IMR-90 (cell line): ENCODE measurements around the gene TUBA1A. TPM values are rescaled to one million over a fixed set of nuclear protein-coding genes. Genes with fewer than 3 reads are reported as not detected.

Source experiments
- ATAC-seq: fragments of 200-7000 bp; cut with Tn5 transposase; 2 replicates; pipeline ENCODE4 v1.9.1; 2020; ENCODE audit warnings: low read depth, mild to moderate bottlenecking, moderate library complexity
- BruUV-seq: library from RNA; stranded (reverse); fragments of 400-500 nt; replicated peaks from 2 replicates; lab custom pipeline; 2021; lab: Mats Ljungman, UMichigan
- CTCF ChIA-PET: fragments of 300-600 bp; formaldehyde crosslinking; extraction: SDS; loops from one replicate; lab custom pipeline; 2021; ENCODE audit warnings: antibody characterized with exemption; lab: Yijun Ruan, JAX
- POLR2A ChIA-PET: fragments of 300-600 bp; sonication (Branson Sonifier 250); formaldehyde crosslinking; loops from one replicate; lab custom pipeline; 2022; ENCODE audit warnings: antibody characterized with exemption; ENCODE audit not compliant: unreplicated experiment; lab: Charles Lee
- DNase-seq: peaks from one replicate; pipeline ENCODE4 v3.0.0; 2013
- H2AFZ ChIP-seq: replicated peaks from 2 replicates; pipeline ENCODE3; 2013; ENCODE audit warnings: low read length, mild to moderate bottlenecking; ENCODE audit not compliant: poor library complexity
- H2AK5ac ChIP-seq: 2 replicates; pipeline ENCODE4 v1.6.1; 2013; ENCODE audit warnings: low read depth, low read length, inconsistent platforms
- H2AK9ac ChIP-seq: replicated peaks from 2 replicates; pipeline ENCODE3; 2013; ENCODE audit warnings: mild to moderate bottlenecking, low read depth, low read length, moderate library complexity; ENCODE audit not compliant: poor library complexity
- H2BK120ac ChIP-seq: 2 replicates; pipeline ENCODE4 v1.6.1; 2013; ENCODE audit warnings: low read depth, low read length, inconsistent platforms
- H2BK15ac ChIP-seq: 3 replicates; pipeline ENCODE4 v1.6.1; 2013; ENCODE audit warnings: low read depth, low read length, inconsistent platforms
- H2BK20ac ChIP-seq: 2 replicates; pipeline ENCODE4 v1.6.1; 2013; ENCODE audit warnings: low read depth, mild to moderate bottlenecking, inconsistent platforms, low read length, moderate library complexity
- H2BK5ac ChIP-seq: 2 replicates; pipeline ENCODE4 v1.6.1; 2013; ENCODE audit warnings: mild to moderate bottlenecking, low read depth, low read length, inconsistent platforms; ENCODE audit not compliant: poor library complexity, severe bottlenecking
- H3K14ac ChIP-seq: replicated peaks from 2 replicates; pipeline ENCODE4 v1.6.1; 2013; ENCODE audit warnings: low read depth, low read length, inconsistent platforms
- H3K18ac ChIP-seq: 2 replicates; pipeline ENCODE4 v1.6.1; 2013; ENCODE audit warnings: low read depth, low read length, control low read depth
- H3K23ac ChIP-seq: 2 replicates; pipeline ENCODE4 v1.6.1; 2013; ENCODE audit warnings: low read depth, low read length, inconsistent platforms
- H3K27ac ChIP-seq: 2 replicates; pipeline ENCODE4 v1.5.1; 2013; ENCODE audit warnings: mild to moderate bottlenecking, control low read depth, low read length; ENCODE audit not compliant: insufficient read depth
- H3K27me3 ChIP-seq: 2 replicates; pipeline ENCODE4 v1.6.1; 2013; ENCODE audit warnings: low read length; ENCODE audit not compliant: control insufficient read depth, insufficient read depth
- H3K36me3 ChIP-seq: 2 replicates; pipeline ENCODE4 v1.6.1; 2013; ENCODE audit warnings: low read length, mixed read lengths; ENCODE audit not compliant: control insufficient read depth, insufficient read depth
- H3K4ac ChIP-seq: 2 replicates; pipeline ENCODE4 v1.6.1; 2013; ENCODE audit warnings: low read depth, low read length, inconsistent platforms
- H3K4me1 ChIP-seq: 2 replicates; pipeline ENCODE4 v1.6.1; 2013; ENCODE audit warnings: low read length, mixed read lengths; ENCODE audit not compliant: control insufficient read depth, insufficient read depth
- H3K4me2 ChIP-seq: 2 replicates; pipeline ENCODE4 v1.6.1; 2013; ENCODE audit warnings: low read depth, mild to moderate bottlenecking, control low read depth, low read length, moderate library complexity
- H3K4me3 ChIP-seq: 2 replicates; pipeline ENCODE4 v1.5.1; 2013; ENCODE audit warnings: low read depth, mild to moderate bottlenecking, control low read depth, low read length, moderate library complexity; ENCODE audit not compliant: insufficient read depth
- H3K56ac ChIP-seq: 2 replicates; pipeline ENCODE4 v1.6.1; 2013; ENCODE audit warnings: low read length, inconsistent platforms; ENCODE audit not compliant: insufficient read depth; ENCODE audit errors: extremely low read depth
- H3K79me1 ChIP-seq, 2 experiments: 2 replicates each; pipeline ENCODE4 v1.6.1; 2013; ENCODE audit warnings: low read length in 2 of 2, inconsistent platforms in 1 of 2, low read depth in 1 of 2
- H3K9ac ChIP-seq: 2 replicates; pipeline ENCODE4 v1.6.1; 2013; ENCODE audit warnings: low read depth, low read length, control low read depth
- H3K9me1 ChIP-seq: 2 replicates; pipeline ENCODE4 v1.6.1; 2013; ENCODE audit warnings: low read length, inconsistent platforms; ENCODE audit not compliant: insufficient read depth
- H3K9me3 ChIP-seq: 2 replicates; pipeline ENCODE4 v1.6.1; 2013; ENCODE audit warnings: low read length; ENCODE audit not compliant: control insufficient read depth, insufficient read depth
- H4K20me1 ChIP-seq: 2 replicates; pipeline ENCODE4 v1.6.1; 2013; ENCODE audit warnings: low read length, inconsistent platforms; ENCODE audit not compliant: insufficient read depth
- H4K5ac ChIP-seq: 2 replicates; pipeline ENCODE4 v1.6.1; 2013; ENCODE audit warnings: mild to moderate bottlenecking, low read depth, low read length, control low read depth
- H4K8ac ChIP-seq, 2 experiments: 2 replicates each; pipeline ENCODE4 v1.6.1; 2013; ENCODE audit warnings: low read depth in 2 of 2, low read length in 2 of 2, control low read depth in 1 of 2, inconsistent platforms in 1 of 2
- H4K91ac ChIP-seq: 2 replicates; pipeline ENCODE4 v1.6.1; 2013; ENCODE audit warnings: low read depth, low read length, inconsistent platforms; ENCODE audit not compliant: insufficient read depth
- FOS ChIP-seq: fragments of 150-350 bp; IDR thresholded peaks from 2 replicates; pipeline ENCODE4 v1.6.1; 2016; ENCODE audit warnings: low read depth, low read length
- MXI1 ChIP-seq: IDR thresholded peaks from 2 replicates; pipeline ENCODE4 v1.6.1; 2012; ENCODE audit warnings: low read depth, mild to moderate bottlenecking, low read length, moderate library complexity, borderline replicate concordance
- POLR2A ChIP-seq: IDR thresholded peaks from 2 replicates; pipeline ENCODE4 v1.6.1; 2012; ENCODE audit warnings: mild to moderate bottlenecking, low read depth, low read length
- RFX5 ChIP-seq: IDR thresholded peaks from 2 replicates; pipeline ENCODE4 v1.8.0; 2012; ENCODE audit warnings: low read depth, mild to moderate bottlenecking, low read length, moderate library complexity
- WGBS, 2 experiments: methylation state at CpG; one replicate each; pipeline versions ENCODE4 v1.1.5 to v1.1.7; 2013; ENCODE audit warnings: missing lambda C conversion rate in 2 of 2; ENCODE audit not compliant: insufficient read length in 1 of 2; ENCODE audit errors: extremely low coverage in 2 of 2; 5-methylcytosine and 5-hydroxymethylcytosine counted together
- dilution Hi-C: fragments of 300-500 bp; cut with HindIII; formaldehyde crosslinking; loops from one replicate; pipeline ENCODE4 v1.14.3; 2018; ENCODE audit warnings: low sequenced_read_pairs; ENCODE audit not compliant: unreplicated experiment
- in situ Hi-C: fragments of 300-500 bp; cut with MboI; formaldehyde crosslinking; loops from 3 replicates; pipeline ENCODE4 v1.14.3; 2019; ENCODE audit warnings: low sequenced_read_pairs, inconsistent platforms, mixed read lengths
- intact Hi-C: fragments of 100-400 bp; cut with micrococcal nuclease; formaldehyde crosslinking; loops from 2 replicates; pipeline ENCODE4 v1.10.0; 2022
- polyA plus RNA-seq, 3 experiments: library from polyadenylated mRNA; depleted of rRNA; stranded (reverse); fragments of >200 nt; gene quantifications; 2 replicates each; pipeline ENCODE4 v1.2.3, GENCODE V29; 2012; ENCODE audit warnings: low replicate concordance in 1 of 3
- total RNA-seq: library from RNA; depleted of rRNA; stranded (reverse); fragments of >200 nt; gene quantifications from 2 replicates; pipeline ENCODE4 v1.2.3, GENCODE V29; 2012
- TF ChIP-seq, protein P1 (sequence below): fragments of 150-350 bp; IDR thresholded peaks from 2 replicates; pipeline ENCODE4 v1.6.1; 2016; ENCODE audit warnings: low read depth, mild to moderate bottlenecking, low read length, moderate library complexity, borderline replicate concordance

TUBA1A gene
- total and polyA plus RNA-seq, 2 of the 4 experiments (the other 2 are of a cell fraction) = 2,105 to 2,832 TPM

DNA sequence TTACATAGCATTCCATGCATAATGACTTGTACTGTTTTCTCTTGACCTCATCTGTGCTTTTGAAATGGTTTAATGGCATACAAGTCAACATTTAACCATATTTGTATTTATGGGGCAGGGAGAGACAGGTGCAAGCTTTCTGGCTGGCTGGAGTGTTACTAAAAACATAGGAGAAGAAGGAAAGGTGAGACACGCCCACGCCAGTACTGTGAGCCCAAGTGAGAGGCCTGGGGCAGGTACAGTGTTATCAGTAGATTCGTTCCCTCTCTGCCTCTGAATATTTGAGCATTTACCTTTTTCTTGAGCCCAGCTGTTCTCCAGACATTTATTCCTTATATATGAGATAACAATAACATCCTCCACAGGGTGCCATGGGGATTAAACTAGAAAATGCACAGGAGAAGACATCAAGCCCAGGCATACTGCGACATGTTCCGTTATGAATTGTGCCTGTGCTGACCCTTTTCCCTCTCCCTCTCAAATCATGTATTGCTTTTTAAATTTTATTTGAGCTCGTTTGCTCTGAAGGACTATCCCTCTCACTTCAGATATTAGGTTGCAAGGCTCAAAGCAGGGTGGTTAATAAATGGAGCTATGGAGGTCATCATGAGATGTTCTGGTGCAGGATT, 41.4 kb upstream of the TUBA1A start:
- ATAC-seq (no peak), DNase-seq (no peak)
- dilution Hi-C loops = no loop called here
- Histone ChIP-seq H3K27me3 (no peaks in the 10 kb centered on the region), H3K14ac (no peak overlapping the region), H3K9me3 (no peaks in the 10 kb centered on the region), H3K36me3 (no peaks in the 10 kb centered on the region), H3K79me1 (peaks cover 7 to 22% of the 10 kb centered on the region in 2 experiments; a peak in 3 of 4 replicates), H4K5ac (no peak overlapping the region), H2AK5ac (no peak overlapping the region), H2BK20ac (no peak overlapping the region), H4K91ac (no peak overlapping the region), H4K8ac (no peak overlapping the region), H2BK15ac (no peak overlapping the region), H3K9me1 (peaks cover 12% of the 10 kb centered on the region), H3K9ac (no peak overlapping the region), H3K23ac (no peak overlapping the region), H2AFZ (no peak overlapping the region), H2BK5ac (no peak overlapping the region), H3K56ac (no peak overlapping the region), H4K20me1 (no peaks in the 10 kb centered on the region), H3K4me2 (no peak overlapping the region), H3K18ac (no peak overlapping the region), H3K4me1 (peaks cover 16% of the 10 kb centered on the region), H3K4ac (no peak overlapping the region), H3K27ac (no peak overlapping the region), H3K4me3 (no peak overlapping the region), H2BK120ac (no peak overlapping the region), H2AK9ac (no peak overlapping the region)
- TF ChIP-seq MXI1 (no peak), FOS (no peak), RFX5 (no peak), POLR2A (no peak)
- TF ChIP-seq, protein P1, sequence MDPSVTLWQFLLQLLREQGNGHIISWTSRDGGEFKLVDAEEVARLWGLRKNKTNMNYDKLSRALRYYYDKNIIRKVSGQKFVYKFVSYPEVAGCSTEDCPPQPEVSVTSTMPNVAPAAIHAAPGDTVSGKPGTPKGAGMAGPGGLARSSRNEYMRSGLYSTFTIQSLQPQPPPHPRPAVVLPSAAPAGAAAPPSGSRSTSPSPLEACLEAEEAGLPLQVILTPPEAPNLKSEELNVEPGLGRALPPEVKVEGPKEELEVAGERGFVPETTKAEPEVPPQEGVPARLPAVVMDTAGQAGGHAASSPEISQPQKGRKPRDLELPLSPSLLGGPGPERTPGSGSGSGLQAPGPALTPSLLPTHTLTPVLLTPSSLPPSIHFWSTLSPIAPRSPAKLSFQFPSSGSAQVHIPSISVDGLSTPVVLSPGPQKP = no peak
- intact Hi-C loops = no loop called here
- no TSS peak for BruUV-seq
- in situ Hi-C loops = loop anchor here (10.0 kb wide), 1 partner anchor 45 kb away; the partner anchor contains the start of gene TUBA1A
- no CpG with 5 or more reads among the region's 6 CpGs for WGBS, 2 experiments
- ChIA-PET CTCF (interaction anchor here (0.6 kb wide), 1 partner anchor 32 kb away, joined by 3 read pairs; no protein-coding TSS in a partner anchor), POLR2A (no interaction called here)
